ENCODE results near the gene ARHGAP26.

ARHGAP26 gene

GRCh38 chr5:142836048-142836447 is 65.9 kb downstream of the ARHGAP26 start:
- H4K91ac ChIP-seq (ENCODE audit: low read length), result no peak overlapping the region
- H3K23ac ChIP-seq (ENCODE audit: low read length in 2 of 2), result no peak overlapping the region
- H3K36me3 ChIP-seq (ENCODE audit: control insufficient read depth in 1 of 2, insufficient read depth in 2 of 2, low read depth in 1 of 2, low read length in 2 of 2), result no peaks in the 10 kb centered on the region
- no peak overlapping the region for H3K4me2 ChIP-seq (ENCODE audit: low read length, poor library complexity, severe bottlenecking)
- peak overlapping the region; percentile 50 for H3K27ac ChIP-seq (ENCODE audit: low read length, poor library complexity, severe bottlenecking)
- H3K4ac ChIP-seq (ENCODE audit: low read depth in 1 of 2, low read length in 2 of 2), result no peak overlapping the region
- no peak overlapping the region for H2AFZ ChIP-seq (ENCODE audit: low read depth, low read length)
- peaks cover 2% of the 10 kb centered on the region for H3K4me1 ChIP-seq (ENCODE audit: control insufficient read depth, insufficient read depth, low read depth, low read length)
- no peak overlapping the region for H2BK12ac ChIP-seq (ENCODE audit: low read length in 2 of 2)
- H2AK5ac ChIP-seq (ENCODE audit: low read length, severe bottlenecking), result peak overlapping the region; percentile 83
- no peak overlapping the region for H2BK15ac ChIP-seq (ENCODE audit: low read depth, poor library complexity, severe bottlenecking)
- H3K9ac ChIP-seq (ENCODE audit: low read length), result no peak overlapping the region
- WGBS, result 89% methylated on average over 2 of the region's 2 CpGs
- no peak overlapping the region for H4K8ac ChIP-seq (ENCODE audit: low read length)
- no peak for DNase-seq
- H3K27me3 ChIP-seq (ENCODE audit: control insufficient read depth in 1 of 2, insufficient read depth in 1 of 2, low read length in 2 of 2), result no peaks in the 10 kb centered on the region
- H3K9me3 ChIP-seq (ENCODE audit: control insufficient read depth, low read length), result no peaks in the 10 kb centered on the region
- no peak overlapping the region for H3K14ac ChIP-seq (ENCODE audit: low read length in 2 of 2)
- no peak overlapping the region for H2BK5ac ChIP-seq (ENCODE audit: low read depth, low read length, poor library complexity, severe bottlenecking)
- peaks cover 25% of the 10 kb centered on the region for H3K79me1 ChIP-seq (replicated peaks; ENCODE audit: low read length, poor library complexity, severe bottlenecking)
- no peak overlapping the region for H3K18ac ChIP-seq (ENCODE audit: low read depth in 1 of 2, low read length in 2 of 2)
- H3K4me3 ChIP-seq (ENCODE audit: insufficient read depth in 1 of 2, low read depth in 1 of 2, low read length in 2 of 2), result no peak overlapping the region
- H2BK120ac ChIP-seq (ENCODE audit: low read depth, low read length), result no peak overlapping the region

GRCh38 chr5:142837081-142837725 is 67.0 kb downstream of the ARHGAP26 start:
- H2BK5ac ChIP-seq (ENCODE audit: low read depth, low read length, poor library complexity, severe bottlenecking), result no peak overlapping the region
- H3K9ac ChIP-seq (ENCODE audit: low read length), result peak overlapping the region; percentile 26
- no peaks in the 10 kb centered on the region for H3K27me3 ChIP-seq (ENCODE audit: control insufficient read depth in 1 of 2, insufficient read depth in 1 of 2, low read length in 2 of 2)
- no peak overlapping the region for H2BK15ac ChIP-seq (ENCODE audit: low read depth, poor library complexity, severe bottlenecking)
- no peaks in the 10 kb centered on the region for H3K36me3 ChIP-seq (ENCODE audit: control insufficient read depth in 1 of 2, insufficient read depth in 2 of 2, low read depth in 1 of 2, low read length in 2 of 2)
- H2AK5ac ChIP-seq (ENCODE audit: low read length, severe bottlenecking), result no peak overlapping the region
- no peak overlapping the region for H3K23ac ChIP-seq (ENCODE audit: low read length in 2 of 2)
- H3K4me1 ChIP-seq (ENCODE audit: control insufficient read depth, insufficient read depth, low read depth, low read length), result peaks cover 1% of the 10 kb centered on the region
- H2BK12ac ChIP-seq (ENCODE audit: low read length in 2 of 2), result no peak overlapping the region
- H3K14ac ChIP-seq (ENCODE audit: low read length in 2 of 2), result no peak overlapping the region
- no peak overlapping the region for H3K18ac ChIP-seq (ENCODE audit: low read depth in 1 of 2, low read length in 2 of 2)
- H3K27ac ChIP-seq (ENCODE audit: low read length, poor library complexity, severe bottlenecking), result no peak overlapping the region
- no peak for DNase-seq
- H2BK120ac ChIP-seq (ENCODE audit: low read depth, low read length), result no peak overlapping the region
- H4K91ac ChIP-seq (ENCODE audit: low read length), result no peak overlapping the region
- peaks cover 21% of the 10 kb centered on the region for H3K79me1 ChIP-seq (replicated peaks; ENCODE audit: low read length, poor library complexity, severe bottlenecking)
- peak overlapping the region in 1 of 2 experiments; percentile 22 for H3K4me3 ChIP-seq (ENCODE audit: insufficient read depth in 1 of 2, low read depth in 1 of 2, low read length in 2 of 2)
- H4K8ac ChIP-seq (ENCODE audit: low read length), result no peak overlapping the region
- no peaks in the 10 kb centered on the region for H3K9me3 ChIP-seq (ENCODE audit: control insufficient read depth, low read length)
- H3K4me2 ChIP-seq (ENCODE audit: low read length, poor library complexity, severe bottlenecking), result no peak overlapping the region
- H3K4ac ChIP-seq (ENCODE audit: low read depth in 1 of 2, low read length in 2 of 2), result no peak overlapping the region
- no peak overlapping the region for H2AFZ ChIP-seq (ENCODE audit: low read depth, low read length)
- 92% methylated on average over 7 of the region's 8 CpGs for WGBS

- Histone ChIP-seq H3K4ac (ENCODE audit: low read depth in 1 of 2, low read length in 2 of 2) (no peak overlapping the region), H3K14ac (ENCODE audit: low read length in 2 of 2) (no peak overlapping the region), H3K23ac (ENCODE audit: low read length in 2 of 2) (no peak overlapping the region), H3K36me3 (ENCODE audit: control insufficient read depth in 1 of 2, insufficient read depth in 2 of 2, low read depth in 1 of 2, low read length in 2 of 2) (no peaks in the 10 kb centered on the region), H3K27ac (ENCODE audit: low read length, poor library complexity, severe bottlenecking) (no peak overlapping the region), H2BK15ac (ENCODE audit: low read depth, poor library complexity, severe bottlenecking) (no peak overlapping the region), H3K4me3 (ENCODE audit: insufficient read depth in 1 of 2, low read depth in 1 of 2, low read length in 2 of 2) (peak overlapping the region in 1 of 2 experiments; percentile 55), H4K91ac (ENCODE audit: low read length) (no peak overlapping the region), H3K18ac (ENCODE audit: low read depth in 1 of 2, low read length in 2 of 2) (no peak overlapping the region), H2BK120ac (ENCODE audit: low read depth, low read length) (no peak overlapping the region), H3K27me3 (ENCODE audit: control insufficient read depth in 1 of 2, insufficient read depth in 1 of 2, low read length in 2 of 2) (no peaks in the 10 kb centered on the region), H3K9me3 (ENCODE audit: control insufficient read depth, low read length) (no peaks in the 10 kb centered on the region), H2AFZ (ENCODE audit: low read depth, low read length) (no peak overlapping the region), H3K9ac (ENCODE audit: low read length) (peak overlapping the region; percentile 85), H2BK12ac (ENCODE audit: low read length in 2 of 2) (no peak overlapping the region), H3K79me1 (replicated peaks; ENCODE audit: low read length, poor library complexity, severe bottlenecking) (peaks cover 18% of the 10 kb centered on the region), H2BK5ac (ENCODE audit: low read depth, low read length, poor library complexity, severe bottlenecking) (no peak overlapping the region), H3K4me2 (ENCODE audit: low read length, poor library complexity, severe bottlenecking) (no peak overlapping the region), H2AK5ac (ENCODE audit: low read length, severe bottlenecking) (no peak overlapping the region), H4K8ac (ENCODE audit: low read length) (no peak overlapping the region), H3K4me1 (ENCODE audit: control insufficient read depth, insufficient read depth, low read depth, low read length) (peaks cover 1% of the 10 kb centered on the region)
- DNase-seq, result no peak
- 94% methylated on average over 2 of the region's 5 CpGs for WGBS
Observed at GRCh38 chr5:142838845-142839244, 68.7 kb downstream of the ARHGAP26 start.

- Histone ChIP-seq H3K4me3 (ENCODE audit: insufficient read depth in 1 of 2, low read depth in 1 of 2, low read length in 2 of 2) (peak overlapping the region in 1 of 2 experiments; percentile 55), H3K27ac (ENCODE audit: low read length, poor library complexity, severe bottlenecking) (no peak overlapping the region), H2BK15ac (ENCODE audit: low read depth, poor library complexity, severe bottlenecking) (no peak overlapping the region), H3K4me2 (ENCODE audit: low read length, poor library complexity, severe bottlenecking) (no peak overlapping the region), H3K14ac (ENCODE audit: low read length in 2 of 2) (no peak overlapping the region), H3K36me3 (ENCODE audit: control insufficient read depth in 1 of 2, insufficient read depth in 2 of 2, low read depth in 1 of 2, low read length in 2 of 2) (no peaks in the 10 kb centered on the region), H4K8ac (ENCODE audit: low read length) (no peak overlapping the region), H2AK5ac (ENCODE audit: low read length, severe bottlenecking) (no peak overlapping the region), H2AFZ (ENCODE audit: low read depth, low read length) (no peak overlapping the region), H3K9me3 (ENCODE audit: control insufficient read depth, low read length) (no peaks in the 10 kb centered on the region), H3K4me1 (ENCODE audit: control insufficient read depth, insufficient read depth, low read depth, low read length) (peaks cover 1% of the 10 kb centered on the region), H2BK5ac (ENCODE audit: low read depth, low read length, poor library complexity, severe bottlenecking) (no peak overlapping the region), H2BK120ac (ENCODE audit: low read depth, low read length) (no peak overlapping the region), H3K79me1 (replicated peaks; ENCODE audit: low read length, poor library complexity, severe bottlenecking) (peaks cover 15% of the 10 kb centered on the region), H2BK12ac (ENCODE audit: low read length in 2 of 2) (no peak overlapping the region), H3K23ac (ENCODE audit: low read length in 2 of 2) (no peak overlapping the region), H3K27me3 (ENCODE audit: control insufficient read depth in 1 of 2, insufficient read depth in 1 of 2, low read length in 2 of 2) (no peaks in the 10 kb centered on the region), H3K9ac (ENCODE audit: low read length) (peak overlapping the region; percentile 85), H3K18ac (ENCODE audit: low read depth in 1 of 2, low read length in 2 of 2) (no peak overlapping the region), H3K4ac (ENCODE audit: low read depth in 1 of 2, low read length in 2 of 2) (no peak overlapping the region), H4K91ac (ENCODE audit: low read length) (no peak overlapping the region)
- WGBS, result 74% methylated on average over 6 of the region's 6 CpGs
- no peak for DNase-seq
Observed at GRCh38 chr5:142839711-142840346, 69.7 kb downstream of the ARHGAP26 start.
